GM10266 (cell line): ENCODE results near the gene SNCB.

Experiments used
- DNase-seq: peaks from one replicate; pipeline ENCODE4 v3.0.0; 2012; ENCODE audit errors: extremely low spot score
- TF ChIP-seq, protein P1 (sequence below): IDR thresholded peaks from 2 replicates; pipeline ENCODE4 v1.5.1; 2012; ENCODE audit warnings: mild to moderate bottlenecking, low read depth; ENCODE audit not compliant: control insufficient read depth, insufficient read depth; ENCODE audit errors: missing control alignments

SNCB gene

DNA sequence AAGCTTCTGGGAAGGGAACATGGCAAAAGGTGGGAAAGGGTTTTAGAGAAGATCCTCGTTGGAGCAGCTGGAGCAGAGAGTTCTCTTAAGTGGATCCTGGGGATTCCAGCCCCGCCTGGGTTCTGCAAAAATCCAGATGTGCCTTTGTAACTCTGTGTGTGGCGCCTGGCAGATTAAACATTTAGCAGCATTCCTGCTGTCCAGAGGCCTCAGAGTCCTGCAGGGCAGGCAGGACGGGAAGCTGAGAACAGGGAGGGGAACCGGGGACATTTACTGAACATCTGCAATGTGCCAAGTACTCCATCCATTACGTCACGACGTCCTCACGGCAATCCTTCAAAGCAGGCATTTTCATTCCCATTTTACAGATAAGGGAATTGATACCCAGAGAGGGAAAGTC, 6.1 kb upstream of the SNCB start:
- no peak for DNase-seq
- TF ChIP-seq, protein P1, sequence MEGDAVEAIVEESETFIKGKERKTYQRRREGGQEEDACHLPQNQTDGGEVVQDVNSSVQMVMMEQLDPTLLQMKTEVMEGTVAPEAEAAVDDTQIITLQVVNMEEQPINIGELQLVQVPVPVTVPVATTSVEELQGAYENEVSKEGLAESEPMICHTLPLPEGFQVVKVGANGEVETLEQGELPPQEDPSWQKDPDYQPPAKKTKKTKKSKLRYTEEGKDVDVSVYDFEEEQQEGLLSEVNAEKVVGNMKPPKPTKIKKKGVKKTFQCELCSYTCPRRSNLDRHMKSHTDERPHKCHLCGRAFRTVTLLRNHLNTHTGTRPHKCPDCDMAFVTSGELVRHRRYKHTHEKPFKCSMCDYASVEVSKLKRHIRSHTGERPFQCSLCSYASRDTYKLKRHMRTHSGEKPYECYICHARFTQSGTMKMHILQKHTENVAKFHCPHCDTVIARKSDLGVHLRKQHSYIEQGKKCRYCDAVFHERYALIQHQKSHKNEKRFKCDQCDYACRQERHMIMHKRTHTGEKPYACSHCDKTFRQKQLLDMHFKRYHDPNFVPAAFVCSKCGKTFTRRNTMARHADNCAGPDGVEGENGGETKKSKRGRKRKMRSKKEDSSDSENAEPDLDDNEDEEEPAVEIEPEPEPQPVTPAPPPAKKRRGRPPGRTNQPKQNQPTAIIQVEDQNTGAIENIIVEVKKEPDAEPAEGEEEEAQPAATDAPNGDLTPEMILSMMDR = no peak

DNA sequence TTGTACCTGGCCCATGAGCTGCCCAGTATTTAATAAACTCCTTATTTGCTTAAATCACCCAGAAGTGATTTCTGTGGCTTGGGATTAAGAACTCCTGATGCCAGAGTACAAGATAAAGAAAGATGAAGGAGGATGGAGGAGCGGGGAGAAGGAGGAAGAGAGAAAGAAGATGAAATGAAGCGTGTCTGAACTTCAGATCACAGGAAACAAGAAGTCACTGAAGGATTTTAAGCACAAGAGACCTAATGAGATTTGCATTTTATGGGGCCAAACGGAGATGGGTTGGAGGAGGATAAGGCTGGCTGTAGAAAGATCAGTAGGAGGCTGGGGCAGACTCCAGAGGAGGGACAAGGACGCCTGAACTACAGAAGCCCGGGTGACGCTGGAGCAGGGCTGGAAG, 3.3 kb upstream of the SNCB start:
- no peak for DNase-seq
- TF ChIP-seq, protein P1 = no peak

DNA sequence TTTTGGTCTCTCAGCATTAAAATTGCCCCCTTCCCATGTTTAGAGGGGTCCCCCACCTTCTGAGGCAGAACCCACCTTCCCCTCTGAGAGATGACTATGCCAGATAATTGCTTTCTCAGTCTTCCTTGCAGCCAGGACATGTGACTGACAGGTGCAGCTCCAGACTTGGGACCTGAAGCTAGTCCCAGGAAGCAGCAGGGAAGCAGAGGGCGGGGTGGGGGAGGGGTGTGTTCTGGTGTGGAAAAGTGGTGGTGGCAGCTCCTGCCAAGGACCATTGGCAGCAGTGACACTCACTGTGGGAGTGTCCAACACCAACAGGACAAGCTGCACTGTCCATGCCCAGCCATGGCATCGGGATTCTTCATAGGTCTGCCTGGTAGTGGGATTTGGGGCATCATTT, 2.4 kb upstream of the SNCB start:
- no peak for DNase-seq
- TF ChIP-seq, protein P1 = no peak

DNA sequence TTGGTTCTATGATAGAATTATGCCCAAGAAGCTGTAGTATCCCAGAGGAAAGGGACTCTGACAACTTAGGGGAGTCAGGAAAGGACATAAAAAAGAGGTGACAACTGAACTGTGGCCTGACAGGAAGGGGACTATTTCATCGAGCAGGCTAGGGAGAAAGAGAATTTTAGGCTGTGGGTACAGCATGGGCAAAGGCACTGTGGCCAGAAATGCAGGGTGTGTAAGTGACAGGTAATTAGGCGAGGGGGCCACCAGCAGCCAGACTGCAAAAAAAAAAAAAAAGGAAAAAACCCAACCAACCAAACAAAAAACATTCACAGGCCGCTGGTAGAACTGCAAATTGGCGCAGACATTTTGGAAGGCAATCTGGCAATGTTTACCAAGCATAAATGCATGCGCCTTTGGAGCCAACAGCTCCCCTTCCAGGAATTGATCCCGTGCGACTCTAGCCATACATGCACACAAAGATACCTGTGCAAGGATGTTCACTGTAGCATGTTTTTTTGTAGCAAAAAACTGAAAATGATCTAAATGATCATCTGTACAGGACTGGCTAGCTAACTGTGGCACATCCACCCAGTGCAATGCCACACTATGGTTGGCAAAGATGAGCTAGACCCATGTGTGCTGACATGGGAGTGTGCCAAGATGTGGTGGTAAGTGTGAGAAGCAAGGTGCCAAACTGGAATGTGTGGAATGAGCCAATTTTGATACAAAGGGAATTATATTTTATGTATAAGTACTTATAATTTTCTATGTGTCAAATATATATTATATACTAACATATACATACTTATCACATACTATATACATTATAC, 1.3 kb upstream of the SNCB start:
- TF ChIP-seq, protein P1 = no peak
- DNase-seq = no peak

DNA sequence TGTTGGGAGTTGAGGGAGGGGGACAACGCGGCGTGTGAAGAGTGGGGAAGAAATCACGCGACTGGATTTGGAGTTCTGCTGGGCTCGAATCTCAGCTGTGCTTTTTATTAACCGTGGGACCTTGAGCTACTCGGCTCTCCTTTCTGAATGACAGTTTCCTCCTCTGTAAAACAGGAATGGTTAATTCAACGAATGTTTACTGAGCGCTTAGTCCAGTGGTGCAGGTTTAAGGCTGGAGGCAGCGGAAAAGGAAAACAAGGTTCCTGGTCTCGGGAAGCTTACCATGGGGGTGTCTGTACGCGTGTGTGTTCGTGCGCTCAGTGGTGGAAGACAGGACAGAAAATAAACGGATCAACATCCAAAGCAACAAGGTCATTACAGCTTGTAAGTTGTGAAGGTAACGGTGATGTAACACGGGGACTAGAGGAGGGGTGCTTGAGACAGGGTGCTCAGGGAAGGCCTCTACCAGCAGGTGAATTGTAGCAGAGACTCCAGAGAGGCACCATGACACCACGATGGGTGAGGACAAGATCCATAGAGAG, 418 bp upstream of the SNCB start:
- TF ChIP-seq, protein P1 = no peak
- no peak for DNase-seq

DNA sequence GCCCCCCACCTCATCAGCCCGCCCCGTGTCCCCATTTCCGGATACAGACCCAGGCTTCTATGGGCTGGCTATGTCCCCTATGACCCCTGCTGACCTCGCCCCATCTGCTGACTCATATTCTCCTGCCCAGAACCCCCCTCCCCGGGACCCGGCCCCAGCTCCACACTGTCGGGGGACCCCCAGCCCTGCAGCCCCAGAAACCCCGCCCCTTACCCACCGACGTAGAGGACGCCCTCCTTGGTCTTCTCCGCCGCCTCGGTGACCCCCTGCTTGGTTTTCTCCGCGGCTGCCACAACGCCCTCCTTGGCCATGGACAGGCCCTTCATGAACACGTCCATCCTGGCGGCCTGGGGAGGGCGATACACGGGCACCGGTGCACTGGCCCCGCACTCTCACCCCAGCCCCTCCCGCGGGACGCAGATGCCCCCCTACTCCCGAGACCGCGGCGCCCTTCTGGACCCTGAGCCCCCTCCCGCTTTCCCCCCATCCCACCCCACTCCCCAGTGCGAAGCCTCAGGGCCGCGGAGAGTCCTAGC, 949 bp downstream of the SNCB start:
- DNase-seq = no peak
- TF ChIP-seq, protein P1 = no peak
